NT2/D1 (cell line): ENCODE results near the gene CIBAR2.

Experiments
- SUZ12 ChIP-seq: IDR thresholded peaks from 2 replicates; pipeline ENCODE4 v1.6.1; 2011; ENCODE audit not compliant: insufficient read length, insufficient read depth; ENCODE audit errors: extremely low read depth
- YY1 ChIP-seq: IDR thresholded peaks from 2 replicates; pipeline ENCODE4 v1.6.1; 2011; ENCODE audit not compliant: insufficient read length, insufficient read depth
- ZNF274 ChIP-seq: IDR thresholded peaks from 2 replicates; pipeline ENCODE4 v1.6.1; 2011; ENCODE audit warnings: mild to moderate bottlenecking, low read depth, low read length

- TF ChIP-seq ZNF274 = no peak
- no peak for TF ChIP-seq YY1
- no peak for TF ChIP-seq SUZ12
These were observed 33.7 kb upstream of the CIBAR2 start for GRCh38 chr16:85145734-85146531.
